HepG2 (cell line): ENCODE results near the gene MRPS7. TPM values are rescaled to one million over a fixed set of nuclear protein-coding genes. Genes with fewer than 3 reads are reported as not detected.

Source experiments
- ATAC-seq: fragments of 200-7000 bp; cut with Tn5 transposase; 3 replicates; pipeline ENCODE4 v1.9.1; 2020; ENCODE audit warnings: mild to moderate bottlenecking, moderate library complexity
- Bru-seq: library from RNA; stranded (reverse); fragments of 400-500 nt; gene quantifications from one replicate; lab custom pipeline; 2021; lab: Mats Ljungman, UMichigan
- BruChase-seq, 2 experiments: library from RNA; stranded (reverse); fragments of 400-500 nt; gene quantifications; one replicate each; lab custom pipeline; 2021; lab: Mats Ljungman, UMichigan
- BruUV-seq: library from RNA; stranded (reverse); fragments of 400-500 nt; replicated peaks from 2 replicates; lab custom pipeline; 2021; lab: Mats Ljungman, UMichigan
- CTCF ChIA-PET: fragments of 300-600 bp; formaldehyde crosslinking; extraction: SDS; loops from one replicate; lab custom pipeline; 2021; ENCODE audit warnings: low total read pairs, inconsistent platforms, low intra/inter-chr PET ratio; lab: Yijun Ruan, JAX
- POLR2A ChIA-PET: fragments of 350-600 bp; sonication (Branson Sonifier 250); formaldehyde crosslinking; loops from one replicate; lab custom pipeline; 2020; ENCODE audit warnings: antibody characterized with exemption, inconsistent platforms; lab: Yijun Ruan, JAX
- DNase-seq: peaks from one replicate; pipeline ENCODE4 v3.0.0-alpha.2; 2015; ENCODE audit warnings: low spot score
- FAIRE-seq: peaks from 3 replicates; lab custom pipeline; 2011; peaks lifted over from hg19 to GRCh38; lab: Jason Lieb, UNC
- H2AFZ ChIP-seq: one replicate; pipeline ENCODE4 v1.6.1; 2011; ENCODE audit warnings: low read length, inconsistent platforms
- H3K27ac ChIP-seq: fragments of 300-600 bp; 3 replicates; pipeline ENCODE4 v1.8.0; 2011; ENCODE audit warnings: mixed run types, mild to moderate bottlenecking, mixed read lengths, low read length, inconsistent platforms; ENCODE audit not compliant: insufficient read depth; ENCODE audit errors: extremely low read length
- H3K27me3 ChIP-seq, 2 experiments: fragments of 200-600 bp in 1 of 2; 2 replicates in 1 of 2; 3 replicates in 1 of 2; pipeline versions ENCODE4 v1.6.0 to v1.8.0; 2011; ENCODE audit warnings: low read length in 2 of 2, mild to moderate bottlenecking in 2 of 2, moderate library complexity in 2 of 2, inconsistent platforms in 1 of 2; ENCODE audit not compliant: insufficient read depth in 2 of 2, control insufficient read depth in 1 of 2
- H3K36me3 ChIP-seq, 2 experiments: fragments of 200-600 bp in 1 of 2; replicated peaks in 1 of 2; 2 replicates in 1 of 2; 3 replicates in 1 of 2; pipeline versions ENCODE4 v1.5.1 to v1.8.0; 2011; ENCODE audit warnings: low read length in 2 of 2, inconsistent platforms in 1 of 2; ENCODE audit not compliant: insufficient read depth in 2 of 2, control insufficient read depth in 1 of 2
- H3K4me1 ChIP-seq: 2 replicates; pipeline ENCODE4 v1.5.1; 2012; ENCODE audit warnings: low read length, inconsistent platforms; ENCODE audit not compliant: insufficient read depth
- H3K4me2 ChIP-seq: 2 replicates; pipeline ENCODE4 v1.6.0; 2011; ENCODE audit warnings: low read depth, low read length, inconsistent platforms
- H3K4me3 ChIP-seq, 3 experiments: fragments of 200-600 bp in 1 of 3; sonication (generic), shearing (Covaris generic) in 1 of 3; replicated peaks in 1 of 3; 2 replicates each; pipeline ENCODE4 v1.5.1; 2011 to 2016; ENCODE audit warnings: low read length in 3 of 3, inconsistent platforms in 2 of 3, low read depth in 2 of 3, mild to moderate bottlenecking in 2 of 3, control low read depth in 1 of 3, mixed read lengths in 1 of 3; ENCODE audit not compliant: insufficient read depth in 1 of 3
- H3K79me2 ChIP-seq: one replicate; pipeline ENCODE4 v1.6.1; 2011; ENCODE audit warnings: low read length, inconsistent platforms; ENCODE audit not compliant: insufficient read depth
- H3K9ac ChIP-seq: 2 replicates; pipeline ENCODE4 v1.6.0; 2011; ENCODE audit warnings: mild to moderate bottlenecking, low read depth, low read length, inconsistent platforms; ENCODE audit not compliant: insufficient read depth
- H3K9me3 ChIP-seq: 2 replicates; pipeline ENCODE4 v1.5.1; 2012; ENCODE audit warnings: mild to moderate bottlenecking, low read length
- H4K20me1 ChIP-seq: 2 replicates; pipeline ENCODE4 v1.6.0; 2011; ENCODE audit warnings: inconsistent platforms, mild to moderate bottlenecking, low read length, moderate library complexity; ENCODE audit not compliant: insufficient read depth
- DRAP1 ChIP-seq: IDR thresholded peaks from 2 replicates; pipeline ENCODE4 v1.6.1; 2016; ENCODE audit warnings: missing genetic modification reagents, missing compliant biosample characterization
- HNF1B ChIP-seq: sonication (generic); formaldehyde crosslinking; IDR thresholded peaks from 2 replicates; pipeline ENCODE4 v1.5.1; 2020; ENCODE audit warnings: mild to moderate bottlenecking, moderate library complexity, missing genetic modification reagents
- IKZF4 ChIP-seq: sonication (generic); formaldehyde crosslinking; IDR thresholded peaks from 2 replicates; pipeline ENCODE4 v1.5.1; 2020; ENCODE audit warnings: borderline replicate concordance, mild to moderate bottlenecking, low read depth, missing genetic modification reagents; ENCODE audit errors: not compliant biosample characterization
- KLF12 ChIP-seq: sonication (generic); formaldehyde crosslinking; IDR thresholded peaks from 2 replicates; pipeline ENCODE4 v1.4.0; 2020; ENCODE audit warnings: missing genetic modification reagents, borderline replicate concordance
- PHF8 ChIP-seq: sonication (generic); formaldehyde crosslinking; IDR thresholded peaks from 2 replicates; pipeline ENCODE4 v1.5.0; 2020; ENCODE audit warnings: missing genetic modification reagents
- REXO4 ChIP-seq: sonication (generic); formaldehyde crosslinking; IDR thresholded peaks from 2 replicates; pipeline ENCODE4 v1.8.0; 2022; ENCODE audit warnings: missing genetic modification reagents, mild to moderate bottlenecking, borderline replicate concordance
- RFX1 ChIP-seq: fragments of 450-650 bp; IDR thresholded peaks from 2 replicates; pipeline ENCODE4 v1.6.1; 2017
- THAP7 ChIP-seq: sonication (generic); formaldehyde crosslinking; IDR thresholded peaks from 2 replicates; pipeline ENCODE4 v1.8.1; 2023; ENCODE audit warnings: mild to moderate bottlenecking, missing genetic modification reagents
- ZNF713 ChIP-seq: sonication (generic); formaldehyde crosslinking; IDR thresholded peaks from 2 replicates; pipeline ENCODE4 v1.4.0; 2020; ENCODE audit warnings: mild to moderate bottlenecking, missing genetic modification reagents
- ZNF746 ChIP-seq: sonication (generic); formaldehyde crosslinking; IDR thresholded peaks from 2 replicates; pipeline ENCODE4 v1.8.0; 2022; ENCODE audit warnings: mild to moderate bottlenecking, missing genetic modification reagents
- ZNF747 ChIP-seq: sonication (generic); formaldehyde crosslinking; IDR thresholded peaks from 2 replicates; pipeline ENCODE4 v1.8.1; 2023; ENCODE audit warnings: missing genetic modification reagents, mild to moderate bottlenecking, borderline replicate concordance
- ZNF773 ChIP-seq: sonication (generic); formaldehyde crosslinking; IDR thresholded peaks from 2 replicates; pipeline ENCODE4 v1.4.0; 2020; ENCODE audit warnings: missing genetic modification reagents, borderline replicate concordance
- ZNF781 ChIP-seq: sonication (generic); formaldehyde crosslinking; IDR thresholded peaks from 2 replicates; pipeline ENCODE4 v1.5.1; 2020; ENCODE audit warnings: borderline replicate concordance, mild to moderate bottlenecking, missing genetic modification reagents; ENCODE audit errors: not compliant biosample characterization
- WGBS: methylation state at CpG from one replicate; pipeline ENCODE4 v1.1.6; 2017; ENCODE audit warnings: low lambda C conversion rate; 5-methylcytosine and 5-hydroxymethylcytosine counted together
- in situ Hi-C: cut with HindIII; loops from 2 replicates; pipeline ENCODE4 v1.10.0; 2017; ENCODE audit warnings: low pct_unique_long_range_greater_than_20kb; ENCODE audit not compliant: extremely low pct_ligation_motif_present
- intact Hi-C: fragments of 100-400 bp; cut with micrococcal nuclease; formaldehyde crosslinking; loops from one replicate; pipeline ENCODE4 v1.10.0; 2022; ENCODE audit not compliant: unreplicated experiment
- long read RNA-seq, 2 experiments: library from RNA in 1 of 2; library from polyadenylated mRNA in 1 of 2; stranded (forward) in 1 of 2; unstranded in 1 of 2; transcript quantifications; one replicate each; pipeline ENCODE4 v2.0.0, GENCODE V29; 2019 to 2022
- polyA minus RNA-seq, 3 experiments: library from RNA; depleted of rRNA, polyadenylated mRNA; stranded (reverse); fragments of >200 nt; gene quantifications; 2 replicates each; pipeline ENCODE4 v1.2.3, GENCODE V29; 2011; ENCODE audit warnings: low replicate concordance in 1 of 3
- polyA plus RNA-seq, 8 experiments: library from polyadenylated mRNA; depleted of rRNA in 3 of 8; stranded (reverse) in 7 of 8; unstranded in 1 of 8; fragments of >200 nt; fragmentation: Illumina TruSeq in 4 of 8; extraction: Trizol in 4 of 8; gene quantifications; 2 replicates each; pipeline versions ENCODE4 v1.2.1 to v1.2.3, GENCODE V29; 2011 to 2016; ENCODE audit warnings: low read depth in 4 of 8, missing spikeins in 1 of 8, mixed read lengths in 1 of 8; ENCODE audit not compliant: insufficient read depth in 1 of 8
- total RNA-seq, 5 experiments: library from RNA; depleted of rRNA; stranded (reverse); fragments of >200 nt; fragmentation: Illumina TruSeq; extraction: Trizol; gene quantifications; 2 replicates each; pipeline ENCODE4 v1.2.3, GENCODE V29; 2016; ENCODE audit warnings: low read depth in 1 of 5

The MRPS7 gene
- 162 and 184 TPM in 2 replicates for total RNA-seq (2016; rRNA removed; fragmentation: Illumina TruSeq; extraction: Trizol)
- 134 and 137 TPM in 2 replicates for total RNA-seq (2016; cell fraction: cytosol; rRNA removed; fragmentation: Illumina TruSeq; extraction: Trizol; ENCODE audit: low read depth)
- total RNA-seq (2016; cell fraction: insoluble cytoplasmic fraction; rRNA removed; fragmentation: Illumina TruSeq; extraction: Trizol) = 167 and 201 TPM in 2 replicates
- total RNA-seq (2016; cell fraction: membrane; rRNA removed; fragmentation: Illumina TruSeq; extraction: Trizol) = 80.5 and 88.4 TPM in 2 replicates
- 68.8 and 73.8 TPM in 2 replicates for total RNA-seq (2016; cell fraction: nucleus; rRNA removed; fragmentation: Illumina TruSeq; extraction: Trizol)
- 94.2 and 97.0 TPM in 2 replicates for polyA plus RNA-seq (2011; rRNA removed)
- 87.2 and 95.5 TPM in 2 replicates for polyA plus RNA-seq (2011; cell fraction: cytosol; rRNA removed)
- 63.3 and 73.0 TPM in 2 replicates for polyA plus RNA-seq (2011; cell fraction: nucleus; rRNA removed)
- polyA plus RNA-seq (2012) = 72.9 and 76.0 TPM in 2 replicates
- polyA plus RNA-seq (2016; cell fraction: cytosol; fragmentation: Illumina TruSeq; extraction: Trizol; ENCODE audit: low read depth) = 45.6 and 49.3 TPM in 2 replicates
- polyA plus RNA-seq (2016; cell fraction: insoluble cytoplasmic fraction; fragmentation: Illumina TruSeq; extraction: Trizol; ENCODE audit: low read depth) = 166 and 186 TPM in 2 replicates
- polyA plus RNA-seq (2016; cell fraction: membrane; fragmentation: Illumina TruSeq; extraction: Trizol; ENCODE audit: low read depth) = 55.3 and 55.7 TPM in 2 replicates
- 89.9 and 111 TPM in 2 replicates for polyA plus RNA-seq (2016; cell fraction: nucleus; fragmentation: Illumina TruSeq; extraction: Trizol; ENCODE audit: insufficient read depth, low read depth)
- 59.7 and 76.4 TPM in 2 replicates for polyA minus RNA-seq (2011; rRNA and poly(A)+ RNA removed; ENCODE audit: low replicate concordance)
- polyA minus RNA-seq (2011; cell fraction: cytosol; rRNA and poly(A)+ RNA removed) = 39.8 and 44.1 TPM in 2 replicates
- polyA minus RNA-seq (2011; cell fraction: nucleus; rRNA and poly(A)+ RNA removed) = 72.5 and 79.3 TPM in 2 replicates
- Bru-seq, nascent RNA = percentile 90 among the genes with signal in this experiment
- BruChase-seq, experiment 1, labeled RNA remaining after a 6-hour chase = percentile 91 among the genes with signal in this experiment
- percentile 84 among the genes with signal in this experiment for BruChase-seq, experiment 2, labeled RNA remaining after a 2-hour chase
- long read RNA-seq, experiment 1, transcript MRPS7-203 (4 exons, 1,638 nt) = minor isoform, 24 of 343 reads
- long read RNA-seq, experiment 1, transcript MRPS7-201 (5 exons, 1,406 nt) = major isoform, 288 of 343 reads
- long read RNA-seq, experiment 1, partial matches to known transcripts = 5 of 343 reads
- long read RNA-seq, experiment 1, other reads (novel, unspliced or antisense) = 26 of 343 reads
- long read RNA-seq, experiment 2, transcript MRPS7-203 (4 exons, 1,638 nt) = minor isoform, 13 of 267 reads
- long read RNA-seq, experiment 2, transcript MRPS7-201 (5 exons, 1,406 nt) = major isoform, 217 of 267 reads
- long read RNA-seq, experiment 2, partial matches to known transcripts = 21 of 267 reads
- long read RNA-seq, experiment 2, other reads (novel, unspliced or antisense) = 15 of 267 reads

GRCh38 chr17:75261336-75262111 is at the start of gene MRPS7, which contains the start of gene GGA3:
TSS of gene MRPS7 (plus strand) at chr17:75261879. CDS start at chr17:75261901, 22 bp downstream.
TSS of gene GGA3 (minus strand) at chr17:75261606. CDS start at chr17:75261587, 19 bp downstream.
- Histone ChIP-seq H3K4me2 (peak within 1 kb of the TSS; percentile 95), H3K36me3 (peaks cover 11 to 23% of the 10 kb centered on the region in 2 experiments), H4K20me1 (no peaks in the 10 kb centered on the region), H3K4me3 (peak within 1 kb of the TSS; percentile 72 to 89 (median 77)), H3K9me3 (no peaks in the 10 kb centered on the region), H3K27ac (peak within 1 kb of the TSS; percentile 97), H2AFZ (peak within 1 kb of the TSS; percentile 78), H3K4me1 (peaks cover 44% of the 10 kb centered on the region), H3K79me2 (peaks cover 57% of the 10 kb centered on the region), H3K9ac (peak within 1 kb of the TSS; percentile 98), H3K27me3 (no peaks in the 10 kb centered on the region; a peak in 1 of 5 replicates)
- FAIRE-seq (no peak), ATAC-seq (peak; percentile 95), DNase-seq (peak; percentile 92)
- intact Hi-C loops (no loop called here), in situ Hi-C loops (no loop called here)
- BruUV-seq = no TSS peak
- ChIA-PET POLR2A (interaction anchor here (0.6 to 3.7 kb wide), 29 partner anchors 9 to 388 kb away, joined by 3 to 93 read pairs (median 4); partner anchors contain the start of genes ARMC7, GRB2, HID1 and MIF4GD), CTCF (no interaction called here)
- WGBS = 2% methylated on average over 39 of the region's 69 CpGs
- TF ChIP-seq IKZF4 (CRISPR knock-in tag) (peak; percentile 11), HNF1B (CRISPR knock-in tag) (peak; percentile 91), ZNF713 (CRISPR knock-in tag) (0 out of 2 replicates have a peak, but pooled peaks have one; percentile 67), ZNF746 (peak; percentile 66; the same call in 1 of the 2 replicates), ZNF781 (peak; percentile 77), ZNF747 (CRISPR knock-in tag) (peak; percentile 87), ZNF773 (peak; percentile 92), REXO4 (CRISPR knock-in tag) (0 out of 2 replicates have a peak, but pooled peaks have one; percentile 21), THAP7 (peak; percentile 70; the same call in 1 of the 2 replicates), PHF8 (CRISPR knock-in tag) (peak; percentile 93), DRAP1 (peak; percentile 88), RFX1 (no peak), KLF12 (0 out of 2 replicates have a peak, but pooled peaks have one; percentile 58)
